Panc1 (cell line): Measurements from ENCODE around the gene UBE2D4. TPM values are rescaled to one million over a fixed set of nuclear protein-coding genes. Genes with fewer than 3 reads are reported as not detected.

Source experiments
- ATAC-seq: fragments of 200-7000 bp; cut with Tn5 transposase; 2 replicates; pipeline ENCODE4 v1.9.1; 2020; ENCODE audit warnings: mild to moderate bottlenecking, moderate library complexity
- BruUV-seq: library from RNA; stranded (reverse); fragments of 400-500 nt; replicated peaks from 2 replicates; lab custom pipeline; 2021; lab: Mats Ljungman, UMichigan
- CTCF ChIA-PET: fragments of 300-600 bp; sonication (Branson Sonifier 250); formaldehyde crosslinking; loops from one replicate; lab custom pipeline; 2022; ENCODE audit warnings: antibody characterized with exemption; lab: Charles Lee
- POLR2A ChIA-PET: fragments of 300-600 bp; sonication (Branson Sonifier 250); formaldehyde crosslinking; loops from one replicate; lab custom pipeline; 2022; ENCODE audit warnings: antibody characterized with exemption; lab: Charles Lee
- DNase-seq: peaks from one replicate; pipeline ENCODE4 v3.0.0-alpha.2; 2010; ENCODE audit warnings: low read depth, low spot score
- H3K27ac ChIP-seq: 2 replicates; pipeline ENCODE4 v1.5.1; 2011; ENCODE audit warnings: mild to moderate bottlenecking, low read length, inconsistent platforms
- H3K27me3 ChIP-seq: fragments of 200-500 bp; sonication (Bioruptor generic); 2 replicates; pipeline ENCODE4 v1.6.0; 2014; ENCODE audit warnings: low read length, inconsistent platforms; ENCODE audit not compliant: control insufficient read depth, insufficient read depth
- H3K36me3 ChIP-seq: fragments of 200-500 bp; sonication (Bioruptor generic); 2 replicates; pipeline ENCODE4 v1.5.1; 2014; ENCODE audit warnings: inconsistent platforms, mild to moderate bottlenecking, low read length, moderate library complexity; ENCODE audit not compliant: control insufficient read depth, insufficient read depth
- H3K4me1 ChIP-seq: 2 replicates; pipeline ENCODE4 v1.5.1; 2011; ENCODE audit warnings: inconsistent platforms, mild to moderate bottlenecking, low read length, moderate library complexity; ENCODE audit not compliant: control insufficient read depth, insufficient read depth
- H3K4me3 ChIP-seq, 2 experiments: 2 replicates each; pipeline ENCODE4 v1.5.1; 2011 to 2012; ENCODE audit warnings: low read depth in 2 of 2, low read length in 2 of 2, mild to moderate bottlenecking in 2 of 2, inconsistent platforms in 1 of 2, moderate library complexity in 1 of 2
- H3K9me3 ChIP-seq: fragments of 200-500 bp; sonication (Bioruptor generic); 2 replicates; pipeline ENCODE4 v1.5.1; 2014; ENCODE audit warnings: low read depth, mild to moderate bottlenecking, inconsistent platforms, low read length, moderate library complexity; ENCODE audit not compliant: control insufficient read depth, insufficient read depth
- CTCF ChIP-seq: fragments of 450-650 bp; IDR thresholded peaks from 2 replicates; pipeline ENCODE4 v1.5.1; 2017; ENCODE audit warnings: mild to moderate bottlenecking
- POLR2AphosphoS5 ChIP-seq: IDR thresholded peaks from 2 replicates; pipeline ENCODE4 v1.6.1; 2012; ENCODE audit warnings: mild to moderate bottlenecking, low read depth, low read length, moderate library complexity
- REST ChIP-seq, 2 experiments: IDR thresholded peaks; 2 replicates each; pipeline ENCODE4 v1.6.1; 2011 to 2012; ENCODE audit warnings: low read depth in 2 of 2, control low read depth in 1 of 2, low read length in 1 of 2, mild to moderate bottlenecking in 1 of 2, moderate library complexity in 1 of 2; ENCODE audit not compliant: insufficient read depth in 1 of 2
- SIN3A ChIP-seq: IDR thresholded peaks from 2 replicates; pipeline ENCODE4 v1.6.1; 2012; ENCODE audit warnings: low read depth, mild to moderate bottlenecking, low read length, moderate library complexity, borderline replicate concordance; ENCODE audit not compliant: insufficient read depth
- TCF7L2 ChIP-seq: IDR thresholded peaks from 2 replicates; pipeline ENCODE4 v1.6.1; 2011; ENCODE audit warnings: mild to moderate bottlenecking, low read depth, low read length, inconsistent platforms
- in situ Hi-C: cut with HindIII; loops from 2 replicates; pipeline ENCODE4 v1.10.0; 2016; ENCODE audit warnings: low sequenced_read_pairs, low pct_unique_long_range_greater_than_20kb
- intact Hi-C: fragments of 100-400 bp; cut with micrococcal nuclease; formaldehyde crosslinking; loops from one replicate; pipeline ENCODE4 v1.10.0; 2022; ENCODE audit not compliant: unreplicated experiment
- total RNA-seq: library from RNA; stranded (reverse); gene quantifications from one replicate; pipeline ENCODE4 v1.2.1, GENCODE V29; 2021; ENCODE audit not compliant: unreplicated experiment

The UBE2D4 gene
- total RNA-seq, 1 experiment from 2014 or later, result 35.9 TPM

- DNase-seq (no peak), ATAC-seq (no peak)
- Histone ChIP-seq H3K36me3 (no peaks in the 10 kb centered on the region), H3K9me3 (no peaks in the 10 kb centered on the region), H3K4me1 (no peaks in the 10 kb centered on the region), H3K4me3 (no peak overlapping the region), H3K27me3 (no peaks in the 10 kb centered on the region), H3K27ac (no peak overlapping the region)
- BruUV-seq, result TSS peak; percentile 41
- intact Hi-C loops, result no loop called here
- TF ChIP-seq POLR2AphosphoS5, result no peak
- TF ChIP-seq SIN3A, result no peak
- no peak for TF ChIP-seq TCF7L2
- POLR2A ChIA-PET, result interaction anchor here (0.6 kb wide), 2 partner anchors 9 to 51 kb away, joined by 3 to 9 read pairs; no protein-coding TSS in a partner anchor
- CTCF ChIA-PET, result interaction anchor here (0.6 kb wide), 1 partner anchor 78 kb away, joined by 7 read pairs; no protein-coding TSS in a partner anchor
- in situ Hi-C loops, result no loop called here
Observed at GRCh38 chr7:43933902-43934560, 7.8 kb downstream of the UBE2D4 start.

- ATAC-seq, result no peak
- in situ Hi-C loops (no loop called here), intact Hi-C loops (no loop called here)
- TF ChIP-seq POLR2AphosphoS5 (no peak), TCF7L2 (no peak), REST (IDR thresholded peaks at IDR 0.05; ENCODE audit: insufficient read depth in 1 of 2, low read depth in 2 of 2, low read length in 1 of 2) (no peak), SIN3A (no peak), CTCF (no peak)
- ChIA-PET CTCF (no interaction called here), POLR2A (interaction anchor here (0.6 kb wide), 1 partner anchor 352 kb away, joined by 3 read pairs; no protein-coding TSS in a partner anchor)
- no peak for DNase-seq
- Histone ChIP-seq H3K27me3 (no peaks in the 10 kb centered on the region), H3K4me1 (no peaks in the 10 kb centered on the region), H3K36me3 (no peaks in the 10 kb centered on the region), H3K27ac (no peak overlapping the region), H3K9me3 (no peaks in the 10 kb centered on the region), H3K4me3 (no peak overlapping the region)
- BruUV-seq, result no TSS peak
Observed at GRCh38 chr7:43937444-43937843, 11.2 kb downstream of the UBE2D4 start.

GRCh38 chr7:43938892-43939482 lies 12.8 kb downstream of the UBE2D4 start:
- DNase-seq (no peak), ATAC-seq (no peak)
- in situ Hi-C loops, result no loop called here
- H3K27ac ChIP-seq, result no peak overlapping the region
- no peaks in the 10 kb centered on the region for H3K4me1 ChIP-seq
- H3K9me3 ChIP-seq, result no peaks in the 10 kb centered on the region
- H3K27me3 ChIP-seq, result no peaks in the 10 kb centered on the region
- no peak overlapping the region for H3K4me3 ChIP-seq
- intact Hi-C loops, result no loop called here
- no TSS peak for BruUV-seq
- no peak for TF ChIP-seq TCF7L2
- TF ChIP-seq REST (IDR thresholded peaks at IDR 0.05; ENCODE audit: insufficient read depth in 1 of 2, low read depth in 2 of 2, low read length in 1 of 2), result no peak
- no peak for TF ChIP-seq POLR2AphosphoS5
- no peak for TF ChIP-seq SIN3A
- no peak for TF ChIP-seq CTCF
- POLR2A ChIA-PET, result interaction anchor here (0.6 kb wide), 1 partner anchor 41 kb away, joined by 3 read pairs; no protein-coding TSS in a partner anchor
- no peaks in the 10 kb centered on the region for H3K36me3 ChIP-seq
- CTCF ChIA-PET, result no interaction called here
